Liver (tissue), 9 donors: ENCODE results near the gene GRIK2. TPM values are rescaled to one million over a fixed set of nuclear protein-coding genes. Genes with fewer than 3 reads are reported as not detected.

Source experiments
- DNase-seq: peaks from one replicate; pipeline ENCODE4 v3.0.0-alpha.2; 2017; ENCODE audit warnings: low spot score
- H3K27ac ChIP-seq, 2 donors: one replicate each; pipeline ENCODE4 v1.7.0; 2013; ENCODE audit warnings: inconsistent platforms in 2 of 2, low read length in 2 of 2, control low read depth in 1 of 2, low read depth in 1 of 2, mild to moderate bottlenecking in 1 of 2
- H3K27me3 ChIP-seq, 4 donors: one replicate each; pipeline versions ENCODE4 v1.6.1 to v1.7.0; 2013; ENCODE audit warnings: low read length in 3 of 4, inconsistent platforms in 1 of 4, mild to moderate bottlenecking in 1 of 4, moderate library complexity in 1 of 4; ENCODE audit not compliant: control insufficient read depth in 4 of 4, insufficient read depth in 4 of 4
- H3K36me3 ChIP-seq, 4 donors: one replicate each; pipeline versions ENCODE4 v1.6.1 to v1.7.0; 2013; ENCODE audit warnings: low read length in 3 of 4, mild to moderate bottlenecking in 3 of 4, low read depth in 1 of 4, moderate library complexity in 1 of 4; ENCODE audit not compliant: control insufficient read depth in 4 of 4, insufficient read depth in 3 of 4
- H3K4me1 ChIP-seq, 4 donors: one replicate each; pipeline versions ENCODE4 v1.6.1 to v1.7.0; 2013; ENCODE audit warnings: low read length in 3 of 4, mild to moderate bottlenecking in 3 of 4, moderate library complexity in 1 of 4; ENCODE audit not compliant: control insufficient read depth in 4 of 4, insufficient read depth in 4 of 4
- H3K4me3 ChIP-seq, 3 donors: one replicate each; pipeline versions ENCODE4 v1.6.1 to v1.7.0; 2013; ENCODE audit warnings: low read length in 3 of 3, control low read depth in 1 of 3, low read depth in 1 of 3, mild to moderate bottlenecking in 1 of 3
- H3K9ac ChIP-seq, 2 donors: one replicate each; pipeline ENCODE4 v1.7.0; 2013; ENCODE audit warnings: low read length in 2 of 2, mild to moderate bottlenecking in 2 of 2, moderate library complexity in 2 of 2, control low read depth in 1 of 2, low read depth in 1 of 2
- H3K9me3 ChIP-seq, 4 donors: one replicate each; pipeline versions ENCODE4 v1.6.1 to v1.7.0; 2013; ENCODE audit warnings: low read length in 3 of 4; ENCODE audit not compliant: control insufficient read depth in 4 of 4
- ATF3 ChIP-seq: IDR thresholded peaks from 2 replicates; pipeline ENCODE4 v1.6.1; 2016; ENCODE audit warnings: antibody characterized with exemption
- CTCF ChIP-seq: fragments of 150-350 bp; IDR thresholded peaks from 2 replicates; pipeline ENCODE4 v1.5.1; 2017; ENCODE audit warnings: improper control_type of control experiment, low read depth, low read length; ENCODE audit not compliant: missing input control
- EGR1 ChIP-seq, 2 donors: IDR thresholded peaks; 2 replicates each; pipeline ENCODE4 v1.6.1; 2016 to 2018; ENCODE audit warnings: antibody characterized with exemption in 2 of 2, low read depth in 2 of 2
- FOXA2 ChIP-seq: IDR thresholded peaks from 2 replicates; pipeline ENCODE4 v1.6.1; 2016; ENCODE audit warnings: antibody characterized with exemption
- GABPA ChIP-seq, 2 donors: IDR thresholded peaks in 1 of 2; conservative IDR thresholded peaks in 1 of 2; 2 replicates each; pipeline ENCODE4 v1.6.1; 2016; ENCODE audit warnings: antibody characterized with exemption in 2 of 2, mild to moderate bottlenecking in 1 of 2, moderate library complexity in 1 of 2
- HNF4A ChIP-seq, 2 donors: conservative IDR thresholded peaks; 2 replicates each; pipeline ENCODE4 v1.6.1; 2016; ENCODE audit warnings: antibody characterized with exemption in 2 of 2, mild to moderate bottlenecking in 2 of 2
- HNF4G ChIP-seq: IDR thresholded peaks from 2 replicates; pipeline ENCODE4 v1.6.1; 2016; ENCODE audit warnings: antibody characterized with exemption
- JUND ChIP-seq, 2 donors: IDR thresholded peaks; 2 replicates each; pipeline ENCODE4 v1.6.1; 2016; ENCODE audit warnings: antibody characterized with exemption in 2 of 2
- MAX ChIP-seq: IDR thresholded peaks from 2 replicates; pipeline ENCODE4 v1.6.1; 2016; ENCODE audit warnings: antibody characterized with exemption
- NR2F2 ChIP-seq: IDR thresholded peaks from 2 replicates; pipeline ENCODE4 v1.6.1; 2016; ENCODE audit warnings: antibody characterized with exemption
- RAD21 ChIP-seq, 2 donors: IDR thresholded peaks; 2 replicates each; pipeline ENCODE4 v1.6.1; 2016; ENCODE audit warnings: antibody characterized with exemption in 2 of 2, mild to moderate bottlenecking in 2 of 2
- RXRA ChIP-seq, 2 donors: IDR thresholded peaks; 2 replicates each; pipeline ENCODE4 v1.6.1; 2017 to 2018; ENCODE audit warnings: antibody characterized with exemption in 2 of 2, mild to moderate bottlenecking in 1 of 2
- SP1 ChIP-seq: IDR thresholded peaks from 2 replicates; pipeline ENCODE4 v1.6.1; 2018; ENCODE audit warnings: antibody characterized with exemption, mild to moderate bottlenecking
- TAF1 ChIP-seq: conservative IDR thresholded peaks from 2 replicates; pipeline ENCODE4 v1.6.1; 2016; ENCODE audit warnings: antibody characterized with exemption, mild to moderate bottlenecking
- YY1 ChIP-seq: IDR thresholded peaks from 2 replicates; pipeline ENCODE4 v1.6.1; 2016; ENCODE audit warnings: antibody characterized with exemption, mild to moderate bottlenecking
- ZBTB33 ChIP-seq: IDR thresholded peaks from 2 replicates; pipeline ENCODE4 v1.6.1; 2016; ENCODE audit warnings: antibody characterized with exemption
- WGBS: extraction: QIAGEN DNeasy Blood & Tissue Kit; methylation state at CpG from one replicate; pipeline ENCODE4 v1.1.7; 2013; 5-methylcytosine and 5-hydroxymethylcytosine counted together
- polyA plus RNA-seq, 2 donors: library from polyadenylated mRNA; stranded (reverse) in 1 of 2; unstranded in 1 of 2; fragments of 200-250 nt in 1 of 2; fragments of >200 nt in 1 of 2; fragmentation: Nextera tagmentation in 1 of 2; extraction: Ambion mirVana in 1 of 2; gene quantifications; one replicate each; pipeline versions ENCODE4 v1.2.1 to v1.2.3, GENCODE V29; 2013 to 2015
- total RNA-seq, 2 donors: library from RNA; depleted of rRNA; stranded (reverse); fragments of >200 nt; gene quantifications; one replicate each; pipeline ENCODE4 v1.2.3, GENCODE V29; 2014
- donor health status: healthy.
- donor health status: healthy.
- donor health status: healthy.
- donor health status: healthy.
- donor health status: healthy.

Gene GRIK2
- total and polyA plus RNA-seq, 4 donors: 0.02 to 0.17 (median 0.05) TPM

- TF ChIP-seq RXRA (IDR thresholded peaks at IDR 0.05) (no peak), YY1 (no peak), FOXA2 (no peak), HNF4G (no peak), EGR1 (IDR thresholded peaks at IDR 0.05; ENCODE audit: low read depth in 2 of 2) (no peak), GABPA (IDR thresholded peaks at IDR 0.05 in 1 of 2, conservative IDR thresholded peaks at IDR 0.05 in 1 of 2) (no peak), ZBTB33 (no peak), JUND (IDR thresholded peaks at IDR 0.05) (no peak), ATF3 (no peak), NR2F2 (no peak), TAF1 (no peak), RAD21 (IDR thresholded peaks at IDR 0.05) (no peak)
These were observed 532.8 kb downstream of the GRIK2 start (continued) for GRCh38 chr6:101926149-101926925.

- 77% methylated on average over 2 of the region's 2 CpGs for WGBS
- H3K9ac ChIP-seq: no peak overlapping the region
- H3K27me3 ChIP-seq: no peaks in the 10 kb centered on the region
- H3K4me1 ChIP-seq: peaks cover 0 to 7% (median 3%) of the 10 kb centered on the region in 4 donors
- no peak overlapping the region for H3K27ac ChIP-seq
- no peak for DNase-seq
- TF ChIP-seq ATF3 (no peak), SP1 (no peak), HNF4G (no peak), ZBTB33 (no peak)
- H3K9me3 ChIP-seq: no peaks in the 10 kb centered on the region
- H3K36me3 ChIP-seq: no peaks in the 10 kb centered on the region
- H3K4me3 ChIP-seq: no peak overlapping the region
These were observed 538.3 kb downstream of the GRIK2 start for GRCh38 chr6:101931766-101932165.

- no peak for DNase-seq
- 80% methylated on average over 3 of the region's 3 CpGs for WGBS
- Histone ChIP-seq H3K27ac (no peak overlapping the region), H3K9me3 (no peaks in the 10 kb centered on the region), H3K9ac (no peak overlapping the region), H3K36me3 (no peaks in the 10 kb centered on the region), H3K4me1 (peaks cover 0 to 7% (median 2%) of the 10 kb centered on the region in 4 donors), H3K4me3 (peak overlapping the region in 1 of 3 donors; percentile 4), H3K27me3 (no peaks in the 10 kb centered on the region)
- no peak for TF ChIP-seq ZBTB33
- TF ChIP-seq ATF3: no peak
- no peak for TF ChIP-seq HNF4A (conservative IDR thresholded peaks at IDR 0.05)
- TF ChIP-seq MAX: no peak
- no peak for TF ChIP-seq FOXA2
- TF ChIP-seq HNF4G: no peak
- TF ChIP-seq GABPA (IDR thresholded peaks at IDR 0.05 in 1 of 2, conservative IDR thresholded peaks at IDR 0.05 in 1 of 2): no peak
- no peak for TF ChIP-seq JUND (IDR thresholded peaks at IDR 0.05)
- no peak for TF ChIP-seq CTCF
- no peak for TF ChIP-seq TAF1
These were observed 539.2 kb downstream of the GRIK2 start for GRCh38 chr6:101932704-101933103.
